ENCODE measurements around the gene C12orf56.
"Not testable (repeated sequence)": the region's sequence is repeated elsewhere in the genome, so short reads cannot be mapped to it uniquely, and the experiment has no call there.

C12orf56 gene

GRCh38 chr12:64344631-64345030 lies 45.9 kb downstream of the C12orf56 start:
- H3K36me3 Mint-ChIP-seq, H3K27ac Mint-ChIP-seq, ATAC-seq, H3K4me1 Mint-ChIP-seq, H3K4me3 Mint-ChIP-seq, H3K9me3 Mint-ChIP-seq: not testable (repeated sequence)
- peaks cover 16% of the 10 kb centered on the region for H3K27me3 Mint-ChIP-seq

GRCh38 chr12:64340546-64340945 lies 50.0 kb downstream of the C12orf56 start:
- H3K36me3 Mint-ChIP-seq, H3K4me1 Mint-ChIP-seq, H3K9me3 Mint-ChIP-seq, H3K4me3 Mint-ChIP-seq, ATAC-seq, H3K27ac Mint-ChIP-seq: not testable (repeated sequence)
- peaks cover 11% of the 10 kb centered on the region for H3K27me3 Mint-ChIP-seq

- H3K9me3 Mint-ChIP-seq = peaks cover 8% of the 10 kb centered on the region
- no peak overlapping the region for H3K4me3 Mint-ChIP-seq
- H3K27me3 Mint-ChIP-seq = no peaks in the 10 kb centered on the region
- no peaks in the 10 kb centered on the region for H3K4me1 Mint-ChIP-seq
- H3K27ac Mint-ChIP-seq = no peak overlapping the region
- no peaks in the 10 kb centered on the region for H3K36me3 Mint-ChIP-seq
- ATAC-seq = no peak
These were observed 54.6 kb downstream of the C12orf56 start for GRCh38 chr12:64335886-64336466.

GRCh38 chr12:64332938-64333337 lies 57.6 kb downstream of the C12orf56 start:
- no peaks in the 10 kb centered on the region for H3K4me1 Mint-ChIP-seq
- H3K36me3 Mint-ChIP-seq = no peaks in the 10 kb centered on the region
- no peak overlapping the region for H3K4me3 Mint-ChIP-seq
- H3K27me3 Mint-ChIP-seq = peaks cover 8% of the 10 kb centered on the region
- H3K9me3 Mint-ChIP-seq = peaks cover 6% of the 10 kb centered on the region
- no peak overlapping the region for H3K27ac Mint-ChIP-seq
- ATAC-seq = no peak

GRCh38 chr12:64332296-64332695 lies 58.3 kb downstream of the C12orf56 start:
- no peak for ATAC-seq
- peaks cover 8% of the 10 kb centered on the region for H3K27me3 Mint-ChIP-seq
- H3K4me3 Mint-ChIP-seq = no peak overlapping the region
- peaks cover 6% of the 10 kb centered on the region for H3K9me3 Mint-ChIP-seq
- no peaks in the 10 kb centered on the region for H3K4me1 Mint-ChIP-seq
- H3K27ac Mint-ChIP-seq = no peak overlapping the region
- H3K36me3 Mint-ChIP-seq = no peaks in the 10 kb centered on the region

GRCh38 chr12:64329031-64329710 lies 61.4 kb downstream of the C12orf56 start:
- H3K9me3 Mint-ChIP-seq, H3K27ac Mint-ChIP-seq, H3K27me3 Mint-ChIP-seq, H3K4me3 Mint-ChIP-seq, H3K4me1 Mint-ChIP-seq, ATAC-seq, H3K36me3 Mint-ChIP-seq: not testable (repeated sequence)

- Mint-ChIP-seq H3K4me3 (no peak overlapping the region), H3K36me3 (no peaks in the 10 kb centered on the region), H3K27ac (no peak overlapping the region), H3K27me3 (peaks cover 2% of the 10 kb centered on the region), H3K9me3 (peaks cover 3% of the 10 kb centered on the region), H3K4me1 (no peaks in the 10 kb centered on the region)
- no peak for ATAC-seq
These were observed 65.5 kb downstream of the C12orf56 start for GRCh38 chr12:64325055-64325454.

- H3K4me3 Mint-ChIP-seq = no peak overlapping the region
- H3K27me3 Mint-ChIP-seq = no peaks in the 10 kb centered on the region
- no peak for ATAC-seq
- no peak overlapping the region for H3K27ac Mint-ChIP-seq
- no peaks in the 10 kb centered on the region for H3K4me1 Mint-ChIP-seq
- no peaks in the 10 kb centered on the region for H3K36me3 Mint-ChIP-seq
- H3K9me3 Mint-ChIP-seq = no peaks in the 10 kb centered on the region
These were observed 66.9 kb downstream of the C12orf56 start for GRCh38 chr12:64323476-64324225.

GRCh38 chr12:64323006-64323405 lies 67.6 kb downstream of the C12orf56 start:
- no peaks in the 10 kb centered on the region for H3K36me3 Mint-ChIP-seq
- no peak overlapping the region for H3K4me3 Mint-ChIP-seq
- H3K9me3 Mint-ChIP-seq = no peaks in the 10 kb centered on the region
- H3K4me1 Mint-ChIP-seq = no peaks in the 10 kb centered on the region
- no peaks in the 10 kb centered on the region for H3K27me3 Mint-ChIP-seq
- ATAC-seq = no peak
- no peak overlapping the region for H3K27ac Mint-ChIP-seq

- no peak for ATAC-seq
- Mint-ChIP-seq H3K9me3 (no peaks in the 10 kb centered on the region), H3K36me3 (no peaks in the 10 kb centered on the region), H3K27ac (no peak overlapping the region), H3K27me3 (no peaks in the 10 kb centered on the region), H3K4me3 (no peak overlapping the region), H3K4me1 (no peaks in the 10 kb centered on the region)
These were observed 69.9 kb downstream of the C12orf56 start for GRCh38 chr12:64320611-64321010.

- H3K4me3 Mint-ChIP-seq, ATAC-seq, H3K27me3 Mint-ChIP-seq, H3K27ac Mint-ChIP-seq, H3K4me1 Mint-ChIP-seq, H3K36me3 Mint-ChIP-seq, H3K9me3 Mint-ChIP-seq: not testable (repeated sequence)
These were observed 70.9 kb downstream of the C12orf56 start for GRCh38 chr12:64319540-64320225.

GRCh38 chr12:64318605-64319004 lies 72.0 kb downstream of the C12orf56 start:
- Mint-ChIP-seq H3K36me3 (no peaks in the 10 kb centered on the region), H3K4me3 (no peak overlapping the region), H3K4me1 (no peaks in the 10 kb centered on the region), H3K9me3 (no peaks in the 10 kb centered on the region), H3K27ac (no peak overlapping the region), H3K27me3 (no peaks in the 10 kb centered on the region)
- ATAC-seq = no peak

GRCh38 chr12:64311877-64312276 lies 78.7 kb downstream of the C12orf56 start:
- ATAC-seq = no peak
- Mint-ChIP-seq H3K4me1 (no peaks in the 10 kb centered on the region), H3K36me3 (no peaks in the 10 kb centered on the region), H3K4me3 (no peak overlapping the region), H3K27me3 (no peaks in the 10 kb centered on the region), H3K9me3 (no peaks in the 10 kb centered on the region), H3K27ac (no peak overlapping the region)

GRCh38 chr12:64304571-64304970 lies 86.0 kb downstream of the C12orf56 start:
- Mint-ChIP-seq H3K9me3 (no peaks in the 10 kb centered on the region), H3K4me3 (no peak overlapping the region)

GRCh38 chr12:64299628-64300027 lies 90.9 kb downstream of the C12orf56 start:
- H3K9me3 Mint-ChIP-seq = no peaks in the 10 kb centered on the region
- no peak for ATAC-seq
- H3K27me3 Mint-ChIP-seq = peaks cover 30% of the 10 kb centered on the region
- no peaks in the 10 kb centered on the region for H3K4me1 Mint-ChIP-seq
- no peaks in the 10 kb centered on the region for H3K36me3 Mint-ChIP-seq
- H3K27ac Mint-ChIP-seq = no peak overlapping the region
- H3K4me3 Mint-ChIP-seq = no peak overlapping the region

More at GRCh38 chr12:64304571-64304970, 86.0 kb downstream of the C12orf56 start:
- no peaks in the 10 kb centered on the region for H3K36me3 Mint-ChIP-seq
- ATAC-seq = no peak
- no peaks in the 10 kb centered on the region for H3K27me3 Mint-ChIP-seq
- H3K4me1 Mint-ChIP-seq = no peaks in the 10 kb centered on the region
- H3K27ac Mint-ChIP-seq = no peak overlapping the region

All from stimulated activated memory B cell treated with anti-CD40 and anti-IgM and Interleukin-4, amounts not matched to agents 10 μg/mL and 1 μg/mL and 100 μg/mL, for 72 hours (primary cell).